GM19035 (cell line): ENCODE results near the gene METRNL.
"Not testable (repeated sequence)": the region's sequence is repeated elsewhere in the genome, so short reads cannot be mapped to it uniquely, and the experiment has no call there.

Experiments used
- ATAC-seq: cut with Tn5 transposase; IDR thresholded peaks from one replicate; pipeline ENCODE4 v1.9.1; 2021; ENCODE audit not compliant: unreplicated experiment

METRNL gene

GRCh38 chr17:83118071-83118841 is 38.8 kb downstream of the METRNL start:
- ATAC-seq: no peak

- ATAC-seq: no peak
Observed at GRCh38 chr17:83119987-83120864, 40.8 kb downstream of the METRNL start.

DNA sequence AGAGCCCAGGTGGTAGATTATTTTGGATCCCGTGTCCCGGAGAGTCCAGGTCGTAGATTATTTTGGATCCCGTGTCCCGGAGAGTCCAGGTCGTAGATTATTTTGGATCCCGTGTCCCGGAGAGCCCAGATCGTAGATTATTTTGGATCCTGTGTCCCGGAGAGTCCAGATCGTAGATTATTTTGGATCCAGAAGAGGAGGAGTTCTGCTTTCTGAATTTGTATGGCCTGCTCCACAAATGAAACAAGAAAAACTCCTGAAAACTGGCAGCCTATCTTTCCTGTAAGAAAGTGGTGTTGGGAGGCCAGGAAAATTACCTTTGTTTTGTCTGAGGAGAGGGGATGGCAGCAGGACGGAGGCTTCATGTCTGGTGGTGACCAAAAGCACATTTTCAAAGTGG is 42.1 kb downstream of the METRNL start:
- ATAC-seq: not testable (repeated sequence)

DNA sequence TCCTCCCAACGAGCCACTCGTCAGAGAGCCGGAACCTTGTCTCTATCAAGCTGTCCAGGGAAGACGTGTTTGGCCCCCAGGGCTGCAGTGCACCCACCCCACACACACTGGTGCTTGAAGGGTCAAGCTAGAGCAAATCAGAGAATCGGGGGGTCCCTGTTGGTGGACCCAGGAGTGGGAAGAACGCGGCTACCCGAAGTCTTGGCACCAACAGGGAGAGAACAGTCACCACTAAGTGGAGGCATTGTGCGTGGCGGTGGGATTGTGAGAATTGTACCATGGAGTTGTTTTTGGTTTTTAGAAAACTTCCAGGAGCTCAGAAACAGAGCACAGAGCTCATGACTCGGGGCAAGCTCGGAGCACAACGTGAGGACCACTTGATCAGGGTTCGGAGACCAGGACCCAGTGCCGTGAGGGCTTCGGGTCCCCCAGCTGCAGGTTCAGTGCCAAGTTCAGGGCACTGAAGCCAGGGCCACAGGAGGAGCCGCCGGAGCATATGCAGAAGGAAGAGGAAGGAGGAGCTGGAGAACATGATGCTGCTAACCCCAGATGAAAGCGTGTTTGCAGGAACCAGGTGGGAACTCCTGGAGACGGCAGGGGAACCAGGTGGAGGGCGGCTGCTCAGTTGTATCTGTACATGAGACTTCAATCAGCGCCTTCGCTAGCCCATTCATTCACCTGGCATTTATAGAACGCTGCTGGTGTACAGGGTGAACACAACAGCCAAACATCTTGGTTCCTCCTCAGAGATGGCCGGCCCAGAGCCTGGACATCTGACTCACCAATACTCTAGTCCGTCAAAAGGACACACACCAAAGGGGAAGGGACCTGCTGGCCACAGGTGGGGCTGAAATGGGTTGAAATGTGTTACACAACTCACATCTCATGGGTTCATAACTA is 42.8 kb downstream of the METRNL start:
- no peak for ATAC-seq

DNA sequence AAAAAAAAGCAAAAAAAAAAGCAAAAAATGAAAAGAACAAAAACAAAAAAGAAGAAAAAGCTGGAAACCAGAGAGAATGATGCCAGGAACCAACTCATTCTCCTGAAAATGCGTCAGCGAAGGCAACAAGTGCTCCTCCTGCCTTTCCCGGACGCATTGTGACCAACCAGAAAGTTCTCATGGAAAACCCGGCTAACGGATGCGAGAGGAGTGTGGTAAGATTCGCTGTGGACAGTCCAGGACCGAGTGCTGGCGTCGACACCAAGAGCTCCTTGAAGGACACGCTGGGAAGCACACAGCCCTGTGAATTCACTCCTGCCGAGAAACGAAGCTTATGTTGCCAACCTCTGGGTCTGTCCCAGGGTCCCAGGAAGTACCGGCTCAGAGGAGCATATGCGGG is 43.4 kb downstream of the METRNL start:
- no peak for ATAC-seq

GRCh38 chr17:83123896-83124801 is 44.7 kb downstream of the METRNL start:
- ATAC-seq: no peak

- no peak for ATAC-seq
Observed at GRCh38 chr17:83124871-83125514, 45.6 kb downstream of the METRNL start.

- no peak for ATAC-seq
Observed at GRCh38 chr17:83125515-83126274, 46.3 kb downstream of the METRNL start.

DNA sequence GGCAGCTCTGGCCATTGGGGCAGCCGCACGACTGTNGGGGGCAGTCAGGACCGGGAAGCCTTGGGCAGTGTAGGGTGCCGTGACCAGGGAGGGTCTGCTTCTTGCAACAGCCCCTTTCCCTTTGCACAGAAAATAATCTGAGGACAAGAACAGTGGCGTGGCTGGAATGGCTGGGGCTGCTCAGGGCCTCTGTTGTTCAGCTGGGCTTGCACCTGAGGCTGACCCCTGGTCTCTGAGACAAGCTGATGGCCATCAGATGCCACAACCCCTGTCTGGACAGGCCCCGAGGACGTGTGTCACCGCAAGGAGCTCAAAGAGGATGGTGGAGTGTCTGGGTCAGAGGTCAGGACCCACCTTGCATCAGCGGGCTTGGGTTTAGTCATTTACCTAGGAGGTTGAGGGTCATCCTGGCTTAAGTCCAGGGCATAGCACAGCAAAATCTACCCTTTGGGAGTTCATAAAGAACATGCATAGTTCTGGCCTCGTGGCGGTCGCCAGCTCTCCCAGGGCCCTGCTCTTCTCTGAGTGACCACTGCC is 46.9 kb downstream of the METRNL start:
- no peak for ATAC-seq

GRCh38 chr17:83127431-83128160 is 48.2 kb downstream of the METRNL start:
- ATAC-seq: no peak

- ATAC-seq: no peak
Observed at GRCh38 chr17:83128306-83129240, 49.2 kb downstream of the METRNL start.

DNA sequence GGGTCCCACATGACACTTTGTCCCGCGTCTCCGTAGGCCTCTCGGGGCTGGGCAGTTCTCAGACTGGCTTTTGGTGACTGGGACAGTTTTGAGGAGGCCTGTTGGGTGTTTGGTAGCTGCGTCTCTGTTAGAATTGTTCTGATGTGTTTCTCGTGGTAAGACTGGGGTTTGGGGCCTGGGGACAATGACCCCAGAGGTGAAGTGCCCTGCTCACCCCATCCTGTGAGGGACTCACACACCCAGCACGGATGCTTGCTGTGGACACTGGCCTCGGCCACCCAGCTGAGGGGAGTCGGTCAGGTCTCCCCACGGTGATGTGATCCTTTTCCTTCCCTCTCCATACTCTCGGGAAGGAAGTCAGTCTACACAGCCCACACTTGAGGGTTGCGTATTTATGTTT is 50.3 kb downstream of the METRNL start:
- no peak for ATAC-seq

DNA sequence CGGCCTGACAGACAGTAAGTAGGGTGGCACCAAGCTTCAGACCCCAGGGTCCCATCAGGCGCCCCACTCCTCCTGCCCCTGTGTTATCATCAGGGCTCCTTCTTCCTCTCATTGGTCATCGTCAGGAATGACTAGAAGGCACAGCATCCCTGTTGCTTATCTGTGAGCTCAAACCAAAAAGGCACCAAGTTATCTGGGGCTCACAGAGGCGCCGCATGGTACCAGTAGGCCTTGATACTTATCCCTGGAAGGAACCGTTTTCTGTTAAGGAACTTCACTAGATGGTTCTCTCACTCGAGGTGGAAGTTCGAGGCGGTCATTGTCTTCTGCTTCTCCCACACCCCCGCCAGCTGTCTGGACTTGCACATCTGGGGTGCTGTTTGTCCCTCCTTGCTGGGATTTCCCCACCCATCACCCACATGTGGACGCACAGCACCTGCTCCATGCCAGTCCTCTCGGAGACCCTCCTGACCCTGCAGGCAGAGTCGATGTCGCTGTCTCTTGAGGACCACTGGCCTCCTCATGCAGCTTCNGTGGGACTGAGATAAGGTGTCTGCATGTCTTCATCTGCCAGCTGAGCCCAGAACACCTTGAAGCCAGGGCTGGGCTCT is 52.1 kb downstream of the METRNL start:
- no peak for ATAC-seq

DNA sequence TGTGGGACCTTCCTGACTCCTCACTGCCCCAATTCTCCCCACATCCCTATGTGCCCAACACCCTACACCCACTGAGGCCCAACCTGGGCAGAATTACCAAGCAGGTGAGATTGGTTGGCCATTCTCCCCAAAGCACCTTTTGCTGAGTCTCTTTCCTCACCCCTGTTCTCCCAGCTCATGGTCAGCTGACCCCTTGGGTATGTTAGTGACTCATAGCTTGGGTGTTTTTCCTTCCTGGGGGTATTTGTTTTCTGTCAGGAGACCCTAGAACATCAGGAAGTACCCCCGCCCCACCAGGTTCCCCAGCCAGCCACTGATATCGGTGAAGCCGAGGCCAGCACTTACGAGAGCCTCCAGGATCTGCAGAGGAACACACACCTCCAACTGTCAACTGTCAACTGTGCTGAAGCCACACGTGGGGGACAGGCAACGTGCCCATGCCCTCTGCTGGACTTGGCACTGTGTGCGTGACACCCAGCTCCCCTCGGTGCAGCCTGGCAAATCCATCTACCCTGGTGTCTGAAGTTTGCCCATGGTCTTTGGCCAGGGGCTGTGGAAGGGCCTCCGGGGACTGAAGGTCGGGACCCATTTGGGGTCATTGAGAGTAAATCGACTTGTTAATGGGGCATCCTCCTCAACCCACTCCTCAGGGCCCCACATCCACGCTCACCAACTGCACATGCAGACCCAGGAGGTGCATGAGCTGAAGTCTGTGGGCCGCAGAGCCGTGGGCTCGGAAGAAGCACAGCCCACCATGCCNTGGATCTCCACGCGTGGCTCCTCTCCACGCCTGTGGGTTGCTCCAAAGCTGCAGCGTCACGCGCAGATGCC is 53.1 kb downstream of the METRNL start:
- ATAC-seq: no peak

DNA sequence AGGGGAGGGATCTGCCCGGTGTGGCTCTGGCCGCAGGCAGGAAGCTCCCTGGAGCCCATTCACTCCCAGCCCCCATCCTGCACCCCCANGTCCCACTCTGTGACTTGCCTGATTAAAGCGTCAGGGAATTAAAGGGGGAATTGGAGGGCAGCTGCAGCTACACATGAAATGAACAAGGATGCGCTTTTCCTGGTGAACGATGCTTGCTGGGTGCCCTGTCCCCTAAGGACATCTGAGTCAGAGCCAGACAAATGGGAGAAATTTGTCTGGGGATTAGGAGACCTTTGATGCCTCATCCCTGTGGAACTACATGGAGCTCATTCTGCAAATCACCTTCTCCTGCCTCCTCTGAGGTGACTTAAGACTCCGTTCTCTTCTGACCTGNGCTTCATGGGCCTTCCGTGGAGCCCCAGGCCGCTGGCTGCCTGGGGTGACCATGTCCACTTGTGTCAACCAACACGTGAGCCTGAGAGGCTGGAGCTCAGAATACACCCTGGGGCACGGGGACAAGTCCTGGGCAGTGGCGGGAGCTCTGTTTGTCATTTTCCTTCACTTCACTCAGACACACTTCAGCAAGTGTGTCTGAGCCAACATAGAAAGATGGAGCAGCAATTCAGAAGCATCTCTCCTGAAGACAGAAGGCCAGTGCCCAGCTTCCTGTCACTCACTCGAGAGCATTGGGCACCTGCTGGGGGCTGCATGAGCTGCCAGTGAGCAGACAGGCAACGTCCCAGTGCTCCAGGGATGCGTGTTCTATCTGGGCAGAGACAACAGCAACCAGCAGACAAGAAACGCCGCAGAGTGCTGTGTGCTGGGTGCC is 54.1 kb downstream of the METRNL start:
- no peak for ATAC-seq
